Measurements from ENCODE around the gene PDLIM5.

Gene PDLIM5

DNA sequence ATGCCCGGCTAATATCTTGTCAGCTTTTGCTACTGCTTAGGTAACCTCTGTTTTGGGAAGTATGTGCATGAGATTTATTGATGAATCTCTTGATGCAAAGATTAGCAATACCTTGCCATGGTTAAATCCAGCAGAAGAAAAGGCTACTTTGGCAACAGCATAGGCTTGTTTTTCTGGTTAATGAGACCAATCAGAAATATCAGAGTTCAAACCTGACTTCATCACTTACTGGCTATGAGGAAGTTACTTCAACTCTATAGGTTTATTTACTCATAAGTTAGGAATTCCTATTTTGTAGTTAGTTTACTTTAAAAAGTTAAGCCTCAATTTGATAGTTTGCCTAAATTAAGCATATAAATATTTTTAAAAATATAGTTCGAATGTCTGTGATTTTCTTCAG is 93.1 kb downstream of the PDLIM5 start:
- Histone ChIP-seq H3K79me2 (ENCODE audit: control insufficient read depth, low read length) (no peaks in the 10 kb centered on the region), H3K9me2 (replicated peaks; ENCODE audit: control insufficient read depth, low read length) (no peaks in the 10 kb centered on the region), H3F3A (ENCODE audit: control insufficient read depth, insufficient read depth) (no peaks in the 10 kb centered on the region), H3K36me3 (ENCODE audit: control insufficient read depth, low read length) (no peaks in the 10 kb centered on the region), H3K4me1 (ENCODE audit: control insufficient read depth, low read length) (no peaks in the 10 kb centered on the region), H3K9me3 (ENCODE audit: control insufficient read depth, insufficient read depth, low read length) (no peaks in the 10 kb centered on the region), H4K20me1 (ENCODE audit: control insufficient read depth, insufficient read depth, low read depth, low read length) (no peaks in the 10 kb centered on the region), H3K27ac (ENCODE audit: low read depth, low read length) (no peak overlapping the region), H3K4me3 (ENCODE audit: low read length) (no peak overlapping the region), H3K27me3 (ENCODE audit: control insufficient read depth, low read length) (no peaks in the 10 kb centered on the region), H3K4me2 (ENCODE audit: low read length) (no peak overlapping the region)
- TF ChIP-seq, protein P1, sequence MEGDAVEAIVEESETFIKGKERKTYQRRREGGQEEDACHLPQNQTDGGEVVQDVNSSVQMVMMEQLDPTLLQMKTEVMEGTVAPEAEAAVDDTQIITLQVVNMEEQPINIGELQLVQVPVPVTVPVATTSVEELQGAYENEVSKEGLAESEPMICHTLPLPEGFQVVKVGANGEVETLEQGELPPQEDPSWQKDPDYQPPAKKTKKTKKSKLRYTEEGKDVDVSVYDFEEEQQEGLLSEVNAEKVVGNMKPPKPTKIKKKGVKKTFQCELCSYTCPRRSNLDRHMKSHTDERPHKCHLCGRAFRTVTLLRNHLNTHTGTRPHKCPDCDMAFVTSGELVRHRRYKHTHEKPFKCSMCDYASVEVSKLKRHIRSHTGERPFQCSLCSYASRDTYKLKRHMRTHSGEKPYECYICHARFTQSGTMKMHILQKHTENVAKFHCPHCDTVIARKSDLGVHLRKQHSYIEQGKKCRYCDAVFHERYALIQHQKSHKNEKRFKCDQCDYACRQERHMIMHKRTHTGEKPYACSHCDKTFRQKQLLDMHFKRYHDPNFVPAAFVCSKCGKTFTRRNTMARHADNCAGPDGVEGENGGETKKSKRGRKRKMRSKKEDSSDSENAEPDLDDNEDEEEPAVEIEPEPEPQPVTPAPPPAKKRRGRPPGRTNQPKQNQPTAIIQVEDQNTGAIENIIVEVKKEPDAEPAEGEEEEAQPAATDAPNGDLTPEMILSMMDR (IDR thresholded peaks at IDR 0.05; ENCODE audit: low read depth, low read length, poor library complexity, severe bottlenecking): no peak
- no peak for TF ChIP-seq EZH2phosphoT487 (IDR thresholded peaks at IDR 0.05; ENCODE audit: borderline replicate concordance, low read length)

DNA sequence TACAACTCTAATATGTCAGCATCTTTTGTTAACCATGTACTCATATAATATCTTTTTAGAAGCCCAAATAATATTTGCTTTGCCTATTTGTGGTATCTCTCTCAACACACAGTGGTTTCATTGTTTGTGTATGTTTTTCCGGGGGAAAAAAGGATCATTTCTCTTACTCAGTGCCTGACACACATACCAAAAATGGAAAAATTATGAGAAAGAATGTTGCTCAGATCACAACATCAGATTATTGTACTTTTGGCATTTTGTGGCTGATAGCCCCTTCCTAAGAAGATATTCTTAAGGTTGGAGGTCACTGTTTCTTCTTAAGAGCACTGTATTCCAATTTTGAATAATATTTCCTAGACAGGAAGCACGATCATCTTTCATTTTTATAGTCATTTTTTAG is 93.6 kb downstream of the PDLIM5 start:
- no peaks in the 10 kb centered on the region for H4K20me1 ChIP-seq (ENCODE audit: control insufficient read depth, insufficient read depth, low read depth, low read length)
- H3F3A ChIP-seq (ENCODE audit: control insufficient read depth, insufficient read depth): no peaks in the 10 kb centered on the region
- no peak overlapping the region for H3K4me2 ChIP-seq (ENCODE audit: low read length)
- H3K27ac ChIP-seq (ENCODE audit: low read depth, low read length): no peak overlapping the region
- TF ChIP-seq, protein P1 (IDR thresholded peaks at IDR 0.05; ENCODE audit: low read depth, low read length, poor library complexity, severe bottlenecking): no peak
- TF ChIP-seq EZH2phosphoT487 (IDR thresholded peaks at IDR 0.05; ENCODE audit: borderline replicate concordance, low read length): no peak
- H3K9me2 ChIP-seq (replicated peaks; ENCODE audit: control insufficient read depth, low read length): no peaks in the 10 kb centered on the region
- no peaks in the 10 kb centered on the region for H3K27me3 ChIP-seq (ENCODE audit: control insufficient read depth, low read length)
- H3K4me3 ChIP-seq (ENCODE audit: low read length): no peak overlapping the region
- H3K4me1 ChIP-seq (ENCODE audit: control insufficient read depth, low read length): no peaks in the 10 kb centered on the region
- H3K9me3 ChIP-seq (ENCODE audit: control insufficient read depth, insufficient read depth, low read length): no peaks in the 10 kb centered on the region
- no peaks in the 10 kb centered on the region for H3K79me2 ChIP-seq (ENCODE audit: control insufficient read depth, low read length)
- H3K36me3 ChIP-seq (ENCODE audit: control insufficient read depth, low read length): no peaks in the 10 kb centered on the region

DNA sequence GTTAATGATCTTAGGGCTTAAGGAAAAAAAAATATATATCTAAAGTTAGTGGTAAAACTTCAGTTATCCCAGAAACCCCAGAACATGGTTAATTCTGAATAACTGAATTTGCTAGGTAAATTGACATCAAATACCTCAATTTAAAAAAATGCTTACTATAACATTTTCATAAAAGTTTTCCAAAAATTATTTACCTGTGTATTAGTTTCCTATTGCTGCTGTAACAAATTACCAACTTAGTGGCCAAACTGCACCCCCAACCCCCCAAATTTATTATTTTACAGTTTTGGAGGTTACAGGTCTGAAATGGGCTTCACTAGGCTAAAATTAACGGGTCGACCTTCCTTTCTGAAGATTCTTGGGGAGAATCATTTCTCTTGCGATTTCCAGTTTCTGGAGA is 95.2 kb downstream of the PDLIM5 start:
- Histone ChIP-seq H3K4me2 (ENCODE audit: low read length) (no peak overlapping the region), H3K4me1 (ENCODE audit: control insufficient read depth, low read length) (no peaks in the 10 kb centered on the region), H3K27me3 (ENCODE audit: control insufficient read depth, low read length) (no peaks in the 10 kb centered on the region), H3K4me3 (ENCODE audit: low read length) (no peak overlapping the region), H3K9me3 (ENCODE audit: control insufficient read depth, insufficient read depth, low read length) (no peaks in the 10 kb centered on the region), H3K36me3 (ENCODE audit: control insufficient read depth, low read length) (no peaks in the 10 kb centered on the region), H3K9me2 (replicated peaks; ENCODE audit: control insufficient read depth, low read length) (no peaks in the 10 kb centered on the region), H4K20me1 (ENCODE audit: control insufficient read depth, insufficient read depth, low read depth, low read length) (no peaks in the 10 kb centered on the region), H3K79me2 (ENCODE audit: control insufficient read depth, low read length) (no peaks in the 10 kb centered on the region), H3F3A (ENCODE audit: control insufficient read depth, insufficient read depth) (no peaks in the 10 kb centered on the region), H3K27ac (ENCODE audit: low read depth, low read length) (no peak overlapping the region)
- TF ChIP-seq, protein P1 (IDR thresholded peaks at IDR 0.05; ENCODE audit: low read depth, low read length, poor library complexity, severe bottlenecking): no peak
- no peak for TF ChIP-seq EZH2phosphoT487 (IDR thresholded peaks at IDR 0.05; ENCODE audit: borderline replicate concordance, low read length)

DNA sequence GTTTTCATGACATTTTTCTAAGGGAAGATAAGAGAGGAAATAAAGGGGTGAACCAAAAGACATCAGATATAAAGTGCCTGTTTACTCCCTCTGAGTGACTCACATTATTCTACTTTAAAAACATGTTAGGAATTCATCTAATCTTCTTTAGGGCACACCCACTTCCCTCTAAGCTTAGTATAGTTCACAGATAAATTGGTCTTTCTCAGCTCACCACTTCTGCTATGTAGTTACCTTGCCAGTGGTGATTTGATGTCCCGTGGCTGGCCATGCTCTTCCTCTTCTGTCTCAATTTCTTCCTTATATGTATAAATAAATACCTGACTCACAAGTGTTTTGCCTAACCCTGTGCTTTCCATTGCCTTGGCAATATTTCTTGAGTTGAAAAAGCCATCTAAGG is 96.8 kb downstream of the PDLIM5 start:
- H3F3A ChIP-seq (ENCODE audit: control insufficient read depth, insufficient read depth): no peaks in the 10 kb centered on the region
- H3K4me1 ChIP-seq (ENCODE audit: control insufficient read depth, low read length): no peaks in the 10 kb centered on the region
- H3K79me2 ChIP-seq (ENCODE audit: control insufficient read depth, low read length): no peaks in the 10 kb centered on the region
- no peak overlapping the region for H3K4me3 ChIP-seq (ENCODE audit: low read length)
- no peaks in the 10 kb centered on the region for H3K9me2 ChIP-seq (replicated peaks; ENCODE audit: control insufficient read depth, low read length)
- TF ChIP-seq EZH2phosphoT487 (IDR thresholded peaks at IDR 0.05; ENCODE audit: borderline replicate concordance, low read length): no peak
- TF ChIP-seq, protein P1 (IDR thresholded peaks at IDR 0.05; ENCODE audit: low read depth, low read length, poor library complexity, severe bottlenecking): no peak
- H3K27me3 ChIP-seq (ENCODE audit: control insufficient read depth, low read length): no peaks in the 10 kb centered on the region
- no peaks in the 10 kb centered on the region for H4K20me1 ChIP-seq (ENCODE audit: control insufficient read depth, insufficient read depth, low read depth, low read length)
- H3K36me3 ChIP-seq (ENCODE audit: control insufficient read depth, low read length): no peaks in the 10 kb centered on the region
- H3K4me2 ChIP-seq (ENCODE audit: low read length): no peak overlapping the region
- H3K27ac ChIP-seq (ENCODE audit: low read depth, low read length): no peak overlapping the region
- H3K9me3 ChIP-seq (ENCODE audit: control insufficient read depth, insufficient read depth, low read length): no peaks in the 10 kb centered on the region
